Globus pallidus (tissue), 1 donor: ENCODE results near the gene POLR3C.
A peak's percentile ranks its signal among the peaks of the same experiment; 100 is the strongest.
"Not testable (repeated sequence)": the region's sequence is repeated elsewhere in the genome, so short reads cannot be mapped to it uniquely, and the experiment has no call there.

ENCODE experiments used
- DNase-seq: peaks from one replicate; pipeline ENCODE4 v3.0.0-alpha.2; 2015; ENCODE audit warnings: low spot score

POLR3C gene

DNA sequence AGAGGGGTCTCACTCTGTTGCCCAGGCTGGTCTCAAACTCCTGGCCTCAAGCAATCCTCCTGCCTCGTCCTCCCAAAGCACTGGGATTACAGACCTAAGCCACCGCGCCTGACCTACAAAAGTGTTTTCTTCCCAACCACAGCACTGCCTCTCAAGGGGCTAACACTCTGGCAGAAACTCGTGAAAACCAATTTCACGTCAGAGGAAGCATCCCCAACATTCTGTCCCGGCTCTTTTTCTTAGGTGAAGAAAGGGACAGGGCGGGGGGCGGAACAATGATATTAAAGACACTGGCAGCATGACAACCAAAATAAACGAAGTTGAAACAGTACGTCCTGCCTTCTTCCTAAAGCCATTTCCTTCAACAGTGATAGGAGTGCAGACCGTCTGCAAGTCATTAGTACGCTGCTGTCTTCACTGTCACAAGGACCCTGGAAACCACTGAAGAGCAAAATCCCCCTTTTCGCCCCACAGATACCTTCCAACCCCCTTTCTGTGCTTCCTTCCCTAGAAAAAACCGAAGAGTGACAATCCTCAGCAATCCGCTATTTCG lies 1.1 kb upstream of the POLR3C start:
- not testable (repeated sequence) for DNase-seq

DNA sequence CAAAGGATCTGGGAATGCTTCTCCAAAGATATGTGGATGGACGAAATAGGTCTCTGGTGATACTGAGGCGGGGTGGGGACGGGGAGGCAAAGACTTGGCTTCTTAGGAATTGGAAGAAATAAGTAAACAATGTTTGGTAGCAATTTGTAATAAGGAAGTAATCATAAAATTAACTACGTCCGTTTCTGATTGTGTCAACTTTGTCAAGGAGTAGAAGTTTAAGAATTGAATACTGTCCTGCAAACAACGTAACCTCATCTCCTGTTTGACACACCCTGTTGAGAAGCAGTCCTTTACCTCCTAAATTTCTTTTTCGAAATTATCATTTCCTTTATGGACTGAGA lies 471 bp downstream of the POLR3C start:
- DNase-seq: no peak

DNA sequence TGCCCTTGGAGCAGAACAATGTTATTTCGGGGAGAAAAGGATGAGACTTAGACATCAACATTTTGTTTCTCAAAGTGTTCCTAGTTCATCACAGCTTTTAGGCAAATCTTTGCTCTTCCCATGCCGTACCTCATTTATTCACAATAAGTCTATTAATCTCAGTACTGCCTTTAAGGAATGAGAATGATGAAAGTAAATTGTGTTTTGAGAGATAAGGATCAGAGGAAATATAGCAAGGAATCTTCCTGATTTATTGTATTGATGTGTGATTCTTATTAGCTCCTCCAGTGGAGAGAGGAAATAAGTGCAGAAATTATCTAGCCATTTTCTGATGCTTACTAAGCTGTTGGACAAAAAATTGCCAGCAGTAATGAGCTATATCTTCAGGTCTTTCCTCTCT lies 2.0 kb downstream of the POLR3C start:
- DNase-seq: no peak

DNA sequence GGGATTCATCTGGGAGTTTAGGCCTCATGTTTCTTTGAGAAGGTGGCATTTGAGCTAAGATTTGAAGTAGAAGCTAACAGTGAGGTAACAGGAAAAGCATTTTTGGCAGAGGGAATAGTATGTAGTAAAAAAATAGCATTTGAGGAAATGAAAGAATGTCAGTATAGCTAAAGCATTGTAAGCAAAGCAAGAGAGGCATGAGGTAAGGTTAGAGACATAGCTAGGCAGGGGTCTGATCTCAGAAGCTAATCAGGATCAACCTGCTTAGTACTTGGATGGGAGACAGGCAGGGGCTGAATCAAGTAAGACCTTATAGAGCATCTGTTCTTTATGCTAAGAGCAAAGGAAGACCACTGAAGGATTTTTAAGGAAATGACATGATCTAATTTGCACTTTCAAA lies 4.0 kb downstream of the POLR3C start:
- no peak for DNase-seq

DNA sequence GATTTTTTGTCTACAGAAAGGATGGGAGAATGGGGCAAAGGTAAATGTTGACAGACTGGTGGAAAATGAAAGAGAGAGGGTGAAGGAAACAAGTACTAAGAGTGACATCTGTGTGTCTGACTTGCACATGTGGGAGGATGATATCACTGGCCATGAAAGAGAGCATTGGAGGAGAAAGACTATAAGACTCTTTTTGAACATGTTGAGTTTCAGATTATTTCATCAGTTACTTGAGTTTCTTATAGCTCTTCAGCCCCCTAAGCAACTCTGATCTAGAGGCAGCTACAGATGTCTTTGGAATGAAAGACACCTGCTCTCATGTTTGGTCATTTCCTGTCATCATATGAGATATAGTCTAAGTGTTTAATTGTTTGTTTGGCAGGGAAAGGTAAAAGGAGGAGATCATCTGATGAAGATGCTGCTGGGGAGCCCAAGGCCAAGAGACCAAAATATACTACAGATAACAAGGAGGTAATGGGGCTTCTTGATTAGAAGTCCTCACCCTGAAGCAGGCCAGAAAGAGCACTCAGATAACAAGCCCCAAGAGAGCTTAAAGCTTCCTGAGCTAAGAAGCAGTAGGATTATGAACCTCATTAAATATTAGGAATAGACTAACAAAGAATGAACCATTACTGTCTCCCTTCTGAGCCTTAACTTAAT lies 4.5 kb downstream of the POLR3C start:
- DNase-seq: no peak

DNA sequence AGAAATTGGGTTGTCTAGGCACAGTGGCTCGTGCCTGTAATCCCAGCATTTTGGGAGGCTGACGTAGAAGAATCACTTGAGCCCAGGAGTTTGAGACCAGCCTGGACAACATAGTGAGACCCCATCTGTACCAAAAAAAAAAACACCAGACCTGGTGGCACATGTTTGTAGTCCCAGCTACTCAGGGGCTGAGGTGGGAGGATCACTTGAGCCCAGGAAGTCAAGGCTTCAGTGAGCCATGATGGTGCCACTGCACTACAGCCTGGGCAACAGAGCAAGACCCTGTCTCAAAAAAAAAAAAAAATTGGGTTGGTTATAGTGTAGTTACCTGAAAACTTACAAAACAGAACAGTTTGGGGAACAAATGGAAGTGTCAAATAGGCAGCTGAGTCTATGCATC lies 6.8 kb downstream of the POLR3C start:
- DNase-seq: not testable (repeated sequence)

DNA sequence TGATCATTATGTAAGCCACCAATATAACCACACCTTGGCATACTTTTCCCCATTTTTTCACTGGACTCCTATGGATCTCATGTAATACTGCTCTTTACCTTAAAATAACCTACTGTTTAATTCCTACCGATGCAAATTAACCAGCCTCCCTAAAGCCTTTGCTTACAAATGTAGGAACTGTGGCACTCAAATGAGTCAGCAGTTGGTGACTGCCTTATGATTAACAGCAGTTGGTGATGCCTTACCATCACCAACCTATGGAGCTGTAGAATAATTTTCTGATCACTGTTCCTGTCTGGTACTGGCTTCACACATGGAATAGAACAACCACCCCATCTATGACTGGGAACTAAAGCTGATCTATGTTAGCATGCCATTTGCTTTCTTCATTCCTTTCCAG lies 13.7 kb downstream of the POLR3C start:
- DNase-seq: no peak

DNA sequence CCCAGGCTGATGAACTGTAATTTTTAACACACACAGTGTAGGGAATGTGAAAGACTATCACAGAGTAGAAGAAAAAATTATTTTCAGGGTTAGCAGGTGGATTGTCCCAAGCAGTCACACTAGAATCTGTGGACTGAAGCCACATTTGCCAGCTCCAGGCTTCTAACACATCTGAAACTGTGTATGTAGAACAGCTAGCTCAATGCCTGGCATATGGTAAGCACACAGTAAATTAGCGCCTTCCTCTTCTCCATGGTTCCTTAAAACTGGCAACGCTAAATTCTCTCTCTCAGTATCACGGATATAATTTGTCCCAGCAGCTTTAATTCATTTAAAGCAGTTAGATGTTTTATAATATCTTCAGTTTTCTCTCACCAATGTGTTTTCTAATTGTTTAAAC lies 19.0 kb downstream of the POLR3C start:
- no peak for DNase-seq

DNA sequence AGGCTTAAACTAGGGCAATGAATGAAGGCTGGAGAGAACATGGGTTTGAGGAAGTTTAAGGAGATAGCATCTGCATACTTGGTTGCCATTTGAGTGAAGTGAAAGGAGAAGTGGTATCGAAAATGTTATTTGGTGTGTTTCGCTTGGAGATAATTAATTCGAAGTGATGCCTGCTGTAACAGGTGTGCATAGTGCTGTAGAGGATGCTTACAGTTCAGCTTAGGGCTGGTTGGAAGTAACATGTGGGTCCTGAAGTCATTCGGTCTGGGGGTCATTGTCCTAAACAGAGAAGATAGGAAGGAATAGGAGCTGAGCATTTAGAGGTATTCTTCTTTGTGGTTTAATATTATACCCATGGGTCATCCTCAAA lies 21.1 kb downstream of the POLR3C start:
- peak; percentile 26 for DNase-seq

DNA sequence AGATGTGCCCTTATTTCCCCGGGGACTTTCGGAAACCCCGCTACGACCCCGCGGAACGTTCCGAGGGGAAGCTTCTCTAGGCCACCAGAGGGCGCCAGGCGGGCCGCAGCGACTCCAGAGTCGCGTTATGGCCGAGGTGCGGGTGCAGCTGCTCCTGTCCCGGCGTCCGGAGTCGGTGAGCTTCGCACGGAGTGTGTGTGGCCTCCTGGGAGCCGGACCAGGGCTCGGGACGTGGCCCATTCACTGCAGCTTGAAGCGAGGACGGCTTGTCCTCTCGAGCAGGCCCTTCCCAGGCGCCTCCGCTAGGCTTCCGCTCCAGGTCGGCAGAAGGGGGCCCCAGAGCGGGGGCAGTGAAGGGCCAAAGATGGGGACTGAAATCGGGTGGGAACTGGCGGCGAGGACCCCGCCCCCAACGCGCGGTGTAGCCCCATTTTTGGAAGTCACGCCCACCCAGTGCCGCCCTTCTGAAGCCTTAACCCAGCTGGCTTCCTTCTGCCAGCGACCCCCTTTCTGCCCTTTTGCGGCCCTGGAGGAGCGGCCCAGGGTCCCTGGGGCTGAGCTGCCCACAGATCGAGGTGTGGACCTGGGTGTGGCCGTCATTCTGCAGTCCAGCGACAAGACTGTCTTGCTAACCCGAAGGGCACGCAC lies 21.6 kb downstream of the POLR3C start, which contains the start of gene NUDT17:
TSS of gene NUDT17 (plus strand) at position 117 of the 648 bp plus-strand sequence. CDS start at position 128, 11 bp downstream.
- DNase-seq: peak; percentile 64

DNA sequence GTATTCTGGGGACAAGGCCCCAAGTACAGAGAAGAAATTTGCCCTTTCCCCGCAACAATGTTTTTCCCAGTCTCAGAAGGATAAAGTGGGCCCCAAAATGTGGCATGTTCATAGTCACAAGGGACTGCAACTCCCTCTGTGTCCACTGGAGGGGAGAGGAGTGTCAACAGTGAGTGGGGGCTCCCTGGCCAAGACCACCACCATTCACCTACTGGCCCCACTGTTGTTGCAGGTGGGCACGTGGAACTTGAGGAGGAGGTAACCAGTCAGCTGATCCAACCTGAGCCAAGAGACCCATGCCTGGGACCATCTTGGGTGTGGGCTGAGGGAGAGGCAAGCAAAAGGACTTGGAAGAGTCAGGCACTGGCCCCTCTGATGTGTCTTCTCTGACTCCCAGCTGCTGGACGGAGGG lies 22.2 kb downstream of the POLR3C start:
- DNase-seq: no peak

DNA sequence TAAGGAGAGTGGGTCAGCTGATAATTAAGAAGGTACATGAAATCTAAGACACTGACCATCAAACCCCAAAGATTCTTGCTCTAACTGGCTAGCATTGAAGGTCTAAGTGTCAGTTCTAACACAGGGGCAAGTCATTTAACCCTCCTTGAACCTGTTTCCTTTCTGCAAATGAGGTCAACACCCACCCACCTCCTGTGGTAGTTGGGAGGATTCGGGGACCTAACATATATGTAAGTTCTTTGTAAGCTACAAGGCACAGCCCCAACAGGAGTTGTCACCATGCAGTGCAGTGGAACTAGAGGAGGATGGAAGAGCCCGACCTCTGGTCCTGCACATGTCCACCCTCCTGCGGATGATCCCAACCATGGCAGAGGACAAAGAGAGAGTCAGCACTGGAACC lies 23.8 kb downstream of the POLR3C start:
- DNase-seq: no peak

DNA sequence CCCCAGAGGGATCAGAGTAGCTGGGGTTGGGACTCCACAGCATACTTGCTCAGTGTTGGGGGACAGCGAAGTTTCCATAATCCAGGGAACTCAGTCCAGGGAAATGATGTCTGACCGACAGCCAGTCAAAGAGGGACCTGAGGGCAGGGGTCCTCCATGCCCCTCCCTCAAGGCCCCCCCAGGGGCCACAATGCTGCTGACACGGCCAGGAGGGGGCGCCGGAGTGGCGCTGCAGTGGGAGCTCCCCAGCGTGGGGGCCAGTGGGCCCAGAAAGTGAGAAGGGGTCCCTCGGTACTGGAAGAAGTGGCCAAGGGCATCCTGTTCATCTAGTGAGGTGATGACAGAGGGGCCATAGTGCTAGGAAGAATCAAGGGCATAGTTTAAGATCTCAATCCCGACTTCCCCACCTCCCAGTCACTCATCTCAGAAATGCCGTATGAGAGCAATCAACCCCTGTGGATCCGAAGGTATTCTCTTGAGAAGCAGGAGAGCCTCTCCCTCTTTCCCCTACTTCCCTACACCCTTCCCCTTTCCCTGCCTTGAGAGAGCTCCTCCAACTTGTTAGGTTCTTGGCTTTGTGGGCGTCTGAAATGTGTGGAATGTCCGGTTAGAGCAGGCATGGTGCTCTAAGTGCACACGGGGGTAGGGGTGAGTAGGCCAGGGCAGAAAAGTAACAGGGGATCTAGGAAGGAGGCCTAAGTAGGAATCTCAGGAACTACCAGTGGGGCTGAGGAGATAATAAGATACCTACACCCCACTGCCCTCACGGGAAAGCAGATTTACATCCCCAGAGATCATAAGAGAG lies 25.6 kb downstream of the POLR3C start:
- no peak for DNase-seq

DNA sequence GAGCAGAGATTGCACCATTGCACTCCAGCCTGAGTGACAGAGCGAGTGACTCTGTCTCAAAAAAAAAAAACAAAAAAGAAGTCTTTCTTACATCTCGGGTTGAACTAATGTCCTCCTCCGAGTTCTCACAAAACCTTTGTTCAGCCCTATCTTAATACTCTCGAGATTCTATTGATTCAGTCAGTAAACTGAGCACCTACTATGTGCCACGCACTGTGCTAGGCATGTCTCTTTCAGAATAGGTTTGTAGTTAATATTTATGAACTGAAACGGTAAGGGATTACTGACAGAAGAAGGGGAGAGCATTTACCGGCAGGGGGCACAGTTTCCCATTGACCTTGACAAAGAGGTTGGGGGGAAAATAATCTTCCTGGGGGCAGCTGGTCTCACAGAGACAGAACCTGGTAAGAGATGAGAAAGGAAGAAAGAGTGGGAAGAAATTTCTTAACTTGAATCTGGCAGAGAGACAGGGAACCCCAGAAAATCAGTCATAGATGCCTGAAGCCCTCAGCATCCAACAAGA lies 31.5 kb downstream of the POLR3C start:
- DNase-seq: no peak

DNA sequence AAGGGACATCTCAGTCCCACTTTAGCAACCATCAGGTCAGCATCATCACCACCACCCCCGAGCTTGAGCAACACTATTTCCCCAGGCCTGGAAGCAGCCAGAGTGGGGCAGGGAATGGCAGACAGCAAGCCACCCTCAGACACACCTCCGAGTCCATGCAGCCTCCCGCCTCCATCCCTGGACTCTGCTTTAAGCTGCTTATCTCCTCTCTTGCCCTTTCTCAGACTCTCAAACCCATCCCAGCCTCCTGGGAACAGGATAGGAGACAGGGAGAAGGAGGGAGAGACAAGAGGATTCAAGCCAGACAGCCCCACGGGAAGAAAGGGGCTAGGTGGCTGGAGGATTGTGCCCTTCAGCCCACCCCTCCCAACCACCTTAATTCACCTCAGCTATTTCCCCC lies 33.2 kb downstream of the POLR3C start:
- no peak for DNase-seq

DNA sequence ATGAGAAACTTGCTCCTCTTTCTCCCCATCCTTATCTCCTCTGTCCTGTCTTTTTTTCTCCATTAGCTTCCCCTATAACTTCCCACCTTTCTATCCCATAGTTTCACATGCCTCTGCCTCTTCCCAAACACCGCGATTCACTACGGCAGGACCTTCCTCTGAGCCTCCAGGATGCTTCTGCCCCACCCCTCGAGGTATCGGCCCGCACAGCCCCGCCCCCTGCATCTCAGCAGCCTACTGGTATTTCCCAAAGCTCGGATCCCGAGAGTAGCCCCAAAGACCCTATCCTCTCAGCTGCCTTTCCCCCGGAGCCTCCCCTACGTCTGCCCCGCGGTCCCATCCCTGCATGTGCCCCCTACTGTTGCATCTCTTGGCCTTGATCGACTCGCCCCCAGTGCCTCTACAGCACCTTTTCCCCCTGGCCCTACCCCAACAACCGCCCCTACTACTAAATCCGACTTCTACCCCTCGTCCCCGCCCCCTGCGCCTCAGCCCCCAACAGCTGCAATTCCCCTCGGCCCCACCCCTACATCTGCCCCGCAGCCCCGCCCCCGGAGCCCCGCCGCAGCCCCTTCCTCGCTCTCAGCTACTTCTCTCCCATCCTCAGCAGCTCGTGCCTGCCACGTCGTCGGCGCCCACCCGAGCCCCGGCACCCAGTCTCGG lies 34.4 kb downstream of the POLR3C start:
- DNase-seq: no peak

DNA sequence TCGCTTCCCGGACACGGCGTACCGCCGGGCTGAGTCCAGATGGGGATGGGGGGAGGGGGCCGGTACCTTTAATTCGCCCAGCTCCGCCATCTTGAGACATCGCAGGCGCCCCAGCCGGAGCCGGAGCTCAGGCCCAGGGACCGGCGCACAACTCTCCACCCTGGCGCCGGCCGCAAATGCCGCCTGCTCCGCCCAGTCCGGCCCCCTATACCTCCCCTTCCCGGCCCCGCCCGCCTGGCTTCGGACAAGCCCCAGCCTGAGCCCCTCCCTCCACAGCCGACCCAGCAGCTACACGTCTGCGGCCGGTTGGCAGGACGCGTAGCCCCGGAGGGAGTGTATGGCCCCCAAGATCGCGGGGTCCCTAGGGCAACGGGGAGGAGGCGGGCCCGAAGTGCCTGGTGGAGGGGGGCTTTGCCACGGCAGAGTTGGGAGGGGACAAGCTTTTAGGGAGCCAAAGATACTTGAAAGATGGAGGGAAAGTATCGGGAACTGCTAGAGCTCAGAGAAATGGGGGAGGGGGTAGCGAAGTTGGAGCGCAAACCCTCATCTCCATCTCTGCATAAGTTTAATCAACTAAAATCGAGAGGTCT lies 35.0 kb downstream of the POLR3C start, which contains the start of gene PIAS3:
TSS of gene PIAS3 (minus strand) at position 181 of the 590 bp plus-strand sequence. CDS start at position 90, 91 bp downstream.
- peak; percentile 94 for DNase-seq

DNA sequence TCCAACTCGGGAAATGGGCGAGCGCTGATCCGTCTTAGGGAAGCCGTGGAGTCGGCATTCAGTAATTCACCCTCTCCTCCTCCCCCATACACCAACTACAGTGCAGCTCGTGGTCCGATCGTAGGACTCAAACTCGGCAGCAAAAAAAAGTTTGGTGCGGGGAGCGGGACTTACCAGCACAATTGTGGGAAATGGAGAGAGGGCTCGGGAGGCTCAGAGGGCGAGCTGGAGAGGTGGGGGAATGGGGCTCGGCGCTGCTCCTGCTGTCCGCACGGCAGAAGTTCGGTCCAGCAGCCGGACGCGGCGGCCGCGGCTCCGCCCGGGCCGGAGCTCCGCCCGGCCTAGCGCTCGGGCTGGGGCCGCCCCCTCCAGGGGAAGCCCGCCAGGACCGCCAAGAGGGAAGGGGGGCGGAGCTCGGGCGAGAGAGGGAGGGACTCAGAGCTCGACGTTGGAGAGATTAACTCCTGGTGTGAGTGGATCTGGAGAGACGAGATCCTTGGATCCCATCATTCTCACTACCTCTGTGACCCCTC lies 35.6 kb downstream of the POLR3C start:
- DNase-seq: peak; percentile 89

DNA sequence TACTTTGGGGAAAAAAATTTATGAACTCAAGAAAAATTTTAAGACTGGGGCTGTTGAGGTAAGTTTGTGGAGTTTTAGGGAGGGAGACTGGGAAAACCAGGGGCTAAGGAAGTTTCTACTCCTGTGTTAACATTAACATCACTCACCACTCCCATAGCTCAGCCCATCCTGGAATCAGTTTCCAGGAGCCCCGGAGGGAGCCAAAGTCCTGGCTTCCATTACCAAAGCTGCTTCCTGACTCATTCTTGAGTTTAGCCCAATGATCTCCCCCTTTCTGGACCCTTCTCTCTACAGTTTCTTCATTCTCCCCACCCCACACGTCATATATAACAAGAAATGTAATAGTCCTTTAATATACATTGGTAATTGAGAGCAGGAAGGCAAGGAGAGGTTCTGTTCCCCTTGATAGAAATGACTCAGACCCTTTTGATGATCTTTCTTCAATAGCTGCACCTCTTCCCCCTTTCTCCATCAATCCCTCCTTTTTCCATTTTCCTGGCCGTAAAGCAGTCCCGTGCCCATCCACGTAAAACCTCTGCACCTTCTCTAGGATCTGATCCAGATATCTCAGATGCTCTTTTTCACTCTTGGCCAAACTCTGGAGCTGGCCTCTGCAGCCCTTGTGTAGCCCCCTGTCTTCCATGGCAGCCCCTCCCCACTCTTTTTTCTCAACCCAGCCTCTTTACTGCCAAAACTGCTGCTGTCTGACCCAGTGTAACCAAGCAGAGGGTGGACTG lies 39.5 kb downstream of the POLR3C start:
- no peak for DNase-seq

DNA sequence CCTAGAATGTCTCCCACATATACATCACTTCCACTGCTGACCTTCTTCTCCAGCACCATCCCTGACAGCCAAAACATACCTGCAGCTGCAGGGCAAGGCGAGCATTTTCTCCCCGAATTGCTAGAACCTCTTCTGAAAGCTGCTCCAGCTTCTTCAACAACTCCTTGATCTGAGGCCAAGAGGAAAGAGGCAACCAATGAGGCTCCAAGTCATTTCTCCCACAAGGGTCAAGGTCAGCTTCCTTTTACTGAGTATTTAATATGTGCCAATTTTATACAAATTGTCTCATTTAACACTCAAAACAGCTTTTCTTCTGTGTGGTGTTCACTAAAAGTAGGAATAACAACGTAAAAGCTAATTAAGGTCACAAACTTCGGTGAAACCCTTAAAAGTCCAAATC lies 44.2 kb downstream of the POLR3C start:
- no peak for DNase-seq
